H1 (cell line): Measurements from ENCODE around the gene NOB1. TPM values are rescaled to one million over a fixed set of nuclear protein-coding genes. Genes with fewer than 3 reads are reported as not detected.

Source experiments
- CTCF ChIA-PET: fragments of 300-600 bp; sonication (Branson Sonifier 250); formaldehyde crosslinking; loops from one replicate; lab custom pipeline; 2021; ENCODE audit not compliant: partially characterized antibody; lab: Charles Lee
- POLR2A ChIA-PET: fragments of 300-600 bp; sonication (Branson Sonifier 250); formaldehyde crosslinking; loops from one replicate; lab custom pipeline; 2021; ENCODE audit warnings: inconsistent platforms; ENCODE audit not compliant: partially characterized antibody; lab: Charles Lee
- DNase-seq, 2 experiments: peaks; one replicate each; pipeline versions ENCODE4 v3.0.0 to v3.0.0-alpha.2; 2010 to 2022; ENCODE audit warnings: low spot score in 2 of 2, low read depth in 1 of 2, mixed read lengths in 1 of 2
- FAIRE-seq: peaks from 2 replicates; lab custom pipeline; 2011; peaks lifted over from hg19 to GRCh38; lab: Jason Lieb, UNC
- H2AFZ ChIP-seq: 2 replicates; pipeline ENCODE4 v1.8.1; 2012; ENCODE audit warnings: low read length, inconsistent platforms
- H2AK5ac ChIP-seq: 2 replicates; pipeline ENCODE4 v1.6.1; 2013; ENCODE audit warnings: low read depth, low read length
- H2BK120ac ChIP-seq: replicated peaks from 2 replicates; pipeline ENCODE3; 2013; ENCODE audit warnings: low read depth, low read length, inconsistent platforms
- H2BK12ac ChIP-seq: 2 replicates; pipeline ENCODE4 v1.6.1; 2013; ENCODE audit warnings: low read depth, low read length
- H2BK15ac ChIP-seq: 2 replicates; pipeline ENCODE4 v1.6.1; 2013; ENCODE audit warnings: low read length
- H2BK20ac ChIP-seq: 2 replicates; pipeline ENCODE4 v1.6.1; 2013; ENCODE audit warnings: low read length
- H2BK5ac ChIP-seq: 2 replicates; pipeline ENCODE4 v1.6.1; 2013; ENCODE audit warnings: low read depth, low read length
- H3K14ac ChIP-seq: 2 replicates; pipeline ENCODE4 v1.6.1; 2013; ENCODE audit warnings: inconsistent platforms; ENCODE audit not compliant: insufficient read length
- H3K18ac ChIP-seq: 2 replicates; pipeline ENCODE4 v1.6.1; 2013; ENCODE audit warnings: low read length; ENCODE audit errors: extremely low read depth
- H3K23ac ChIP-seq: 2 replicates; pipeline ENCODE4 v1.6.1; 2013; ENCODE audit warnings: inconsistent platforms; ENCODE audit not compliant: insufficient read length
- H3K23me2 ChIP-seq: 2 replicates; pipeline ENCODE4 v1.6.1; 2013; ENCODE audit warnings: low read depth, low read length
- H3K27ac ChIP-seq: 2 replicates; pipeline ENCODE4 v1.6.1; 2011; ENCODE audit warnings: low read depth, low read length, inconsistent platforms
- H3K27me3 ChIP-seq, 4 experiments: replicated peaks in 1 of 4; 1 replicate in 1 of 4; 2 replicates in 3 of 4; pipeline versions ENCODE4 v1.6.1 to v1.8.1; 2011 to 2013; ENCODE audit warnings: low read length in 3 of 4, mild to moderate bottlenecking in 3 of 4, inconsistent platforms in 2 of 4, mixed read lengths in 2 of 4, moderate library complexity in 1 of 4; ENCODE audit not compliant: control insufficient read depth in 3 of 4, insufficient read depth in 3 of 4; ENCODE audit errors: extremely low read depth in 1 of 4
- H3K36me3 ChIP-seq, 4 experiments: 2 replicates each; pipeline versions ENCODE4 v1.6.1 to v1.8.1; 2011 to 2013; ENCODE audit warnings: mild to moderate bottlenecking in 4 of 4, low read length in 3 of 4, moderate library complexity in 2 of 4, control low read depth in 1 of 4, inconsistent platforms in 1 of 4; ENCODE audit not compliant: insufficient read depth in 4 of 4, control insufficient read depth in 2 of 4
- H3K4ac ChIP-seq: replicated peaks from 2 replicates; pipeline ENCODE3; 2013; ENCODE audit warnings: low read length, low read depth, mixed read lengths, inconsistent platforms; ENCODE audit not compliant: insufficient read length
- H3K4me1 ChIP-seq, 4 experiments: replicated peaks in 1 of 4; 1 replicate in 1 of 4; 2 replicates in 3 of 4; pipeline versions ENCODE4 v1.6.1 to v1.8.1; 2011 to 2013; ENCODE audit warnings: low read length in 3 of 4, inconsistent platforms in 2 of 4, mixed read lengths in 1 of 4; ENCODE audit not compliant: insufficient read depth in 4 of 4, control insufficient read depth in 3 of 4
- H3K4me2 ChIP-seq, 2 experiments: 2 replicates each; pipeline versions ENCODE4 v1.6.1 to v1.8.1; 2011 to 2013; ENCODE audit warnings: low read depth in 2 of 2, low read length in 2 of 2, control low read depth in 1 of 2, inconsistent platforms in 1 of 2, mild to moderate bottlenecking in 1 of 2; ENCODE audit not compliant: insufficient read depth in 1 of 2
- H3K4me3 ChIP-seq, 4 experiments: fragments of 200-600, 300-600 bp in 1 of 4; sonication (generic), shearing (Covaris generic), sonication (Bioruptor Twin) in 1 of 4; 2 replicates each; pipeline versions ENCODE4 v1.5.1 to v1.8.1; 2011 to 2016; ENCODE audit warnings: low read length in 4 of 4, low read depth in 3 of 4, control low read depth in 2 of 4, inconsistent platforms in 2 of 4, mild to moderate bottlenecking in 2 of 4, mixed read lengths in 1 of 4, moderate library complexity in 1 of 4; ENCODE audit not compliant: insufficient read depth in 2 of 4; ENCODE audit errors: extremely low read depth in 1 of 4
- H3K56ac ChIP-seq: replicated peaks from 2 replicates; pipeline ENCODE3; 2013; ENCODE audit warnings: low read depth, mild to moderate bottlenecking, mixed read lengths, low read length, inconsistent platforms; ENCODE audit not compliant: insufficient read length
- H3K79me1 ChIP-seq: 2 replicates; pipeline ENCODE4 v1.6.1; 2013; ENCODE audit warnings: low read depth, low read length, control low read depth
- H3K79me2 ChIP-seq, 2 experiments: 2 replicates each; pipeline versions ENCODE4 v1.6.1 to v1.8.1; 2012 to 2013; ENCODE audit warnings: low read length in 2 of 2, mild to moderate bottlenecking in 2 of 2, inconsistent platforms in 1 of 2; ENCODE audit not compliant: insufficient read depth in 2 of 2, control insufficient read depth in 1 of 2
- H3K9ac ChIP-seq, 4 experiments: replicated peaks in 1 of 4; 1 replicate in 1 of 4; 2 replicates in 3 of 4; pipeline versions ENCODE4 v1.6.1 to v1.8.1; 2011 to 2013; ENCODE audit warnings: low read depth in 3 of 4, low read length in 3 of 4, control low read depth in 2 of 4, mild to moderate bottlenecking in 2 of 4, moderate library complexity in 2 of 4, inconsistent platforms in 1 of 4; ENCODE audit errors: extremely low read depth in 1 of 4
- H3K9me3 ChIP-seq, 2 experiments: 2 replicates each; pipeline versions ENCODE4 v1.6.1 to v1.8.1; 2012 to 2013; ENCODE audit warnings: mild to moderate bottlenecking in 2 of 2, moderate library complexity in 2 of 2, control low read depth in 1 of 2, inconsistent platforms in 1 of 2, low read depth in 1 of 2, low read length in 1 of 2, mixed read lengths in 1 of 2; ENCODE audit not compliant: insufficient read depth in 2 of 2
- H4K20me1 ChIP-seq, 2 experiments: replicated peaks in 1 of 2; 2 replicates each; pipeline versions ENCODE3 to v1.8.1; 2011 to 2013; ENCODE audit warnings: inconsistent platforms in 2 of 2, low read length in 2 of 2, mild to moderate bottlenecking in 1 of 2; ENCODE audit not compliant: insufficient read depth in 2 of 2, control insufficient read depth in 1 of 2
- H4K5ac ChIP-seq: 2 replicates; pipeline ENCODE4 v1.6.1; 2013; ENCODE audit warnings: low read length, low read depth, mixed read lengths, inconsistent platforms; ENCODE audit not compliant: insufficient read length
- H4K8ac ChIP-seq: 2 replicates; pipeline ENCODE4 v1.8.0; 2013; ENCODE audit warnings: mild to moderate bottlenecking, moderate library complexity, low read length, inconsistent platforms; ENCODE audit not compliant: insufficient read depth; ENCODE audit errors: extremely low read depth
- H4K91ac ChIP-seq: replicated peaks from 2 replicates; pipeline ENCODE3; 2013; ENCODE audit warnings: low read length, mixed read lengths, inconsistent platforms; ENCODE audit not compliant: insufficient read length
- BACH1 ChIP-seq: IDR thresholded peaks from 2 replicates; pipeline ENCODE4 v1.6.1; 2012; ENCODE audit warnings: low read length, improper control_type of control experiment
- EP300 ChIP-seq, 2 experiments: IDR thresholded peaks; 1 replicate in 1 of 2; 2 replicates in 1 of 2; pipeline ENCODE4 v1.6.1; 2011 to 2012; ENCODE audit warnings: low read depth in 2 of 2, low read length in 2 of 2, mild to moderate bottlenecking in 2 of 2, borderline replicate concordance in 1 of 2, inconsistent platforms in 1 of 2, moderate library complexity in 1 of 2
- GTF2F1 ChIP-seq: IDR thresholded peaks from 2 replicates; pipeline ENCODE4 v1.6.1; 2012; ENCODE audit warnings: low read depth, low read length, improper control_type of control experiment, borderline replicate concordance
- SAP30 ChIP-seq: fragments of 300-600 bp; sonication (generic); IDR thresholded peaks from 2 replicates; pipeline ENCODE4 v1.7.1; 2012; ENCODE audit warnings: low read length, moderate library complexity, mild to moderate bottlenecking, inconsistent platforms; ENCODE audit not compliant: insufficient read depth, insufficient replicate concordance
- USF2 ChIP-seq: IDR thresholded peaks from 2 replicates; pipeline ENCODE4 v1.6.1; 2011; ENCODE audit warnings: low read length, improper control_type of control experiment
- WGBS, 2 experiments: shearing (Covaris generic) in 1 of 2; methylation state at CpG; one replicate each; pipeline versions ENCODE4 v1.1.6 to v1.1.7; 2013 to 2015; ENCODE audit warnings: low lambda C conversion rate in 2 of 2, mixed read lengths in 2 of 2, inconsistent platforms in 1 of 2, low coverage in 1 of 2, missing lambda C conversion rate in 1 of 2; ENCODE audit not compliant: insufficient replicate concordance in 2 of 2, insufficient coverage in 1 of 2, insufficient read length in 1 of 2; ENCODE audit errors: extremely low coverage in 1 of 2, missing lambda C conversion rate in 1 of 2; 5-methylcytosine and 5-hydroxymethylcytosine counted together
- polyA plus RNA-seq, 7 experiments: library from polyadenylated mRNA; depleted of rRNA in 3 of 7; stranded (reverse) in 5 of 7; unstranded in 2 of 7; fragments of >200 nt in 5 of 7; fragments of 200-250 nt in 2 of 7; gene quantifications; 1 replicate in 5 of 7; 2 replicates in 1 of 7; 4 replicates in 1 of 7; pipeline versions ENCODE4 v1.2.1 to v1.2.3, GENCODE V29; 2011 to 2013; ENCODE audit warnings: missing spikeins in 2 of 7, mixed read lengths in 2 of 7
- total RNA-seq: library from RNA; stranded (reverse); fragmentation: NEBNext Ultra II Directional; extraction: Animal tissue kit (Norgen Biotek cat#: 25700); gene quantifications from 2 replicates; pipeline ENCODE4 v1.2.1, GENCODE V29; 2021

Gene NOB1
- total and polyA plus RNA-seq, 2 of the 8 experiments (the other 6 are each of a cell fraction or from before 2014, with no cell fraction given): 88.2 to 108 TPM

- 83% methylated on average over 10 of the region's 10 CpGs; no CpG with 5 or more reads in 1 of the 2 experiments for WGBS, 2 experiments
- DNase-seq (peak in 1 of 2 experiments; percentile 29), FAIRE-seq (no peak)
- Histone ChIP-seq H3K4me1 (0 out of 7 replicates have a peak, but pooled peaks cover 0 to 2% (median 0%) of the 10 kb centered on the region in 4 experiments), H2BK20ac (no peak overlapping the region), H2BK12ac (no peak overlapping the region), H3K18ac (no peak overlapping the region), H4K5ac (no peak overlapping the region), H2BK120ac (no peak overlapping the region), H3K14ac (no peak overlapping the region), H3K36me3 (peaks cover 0 to 6% (median 4%) of the 10 kb centered on the region in 4 experiments; a peak in 2 of 8 replicates), H4K91ac (no peak overlapping the region), H2BK15ac (no peak overlapping the region), H3K9ac (no peak overlapping the region; a peak in 1 of 7 replicates), H3K23me2 (no peaks in the 10 kb centered on the region), H3K23ac (no peak overlapping the region), H2AK5ac (no peak overlapping the region), H3K79me1 (no peaks in the 10 kb centered on the region), H2AFZ (no peak overlapping the region), H3K9me3 (no peaks in the 10 kb centered on the region), H4K20me1 (no peaks in the 10 kb centered on the region), H3K4ac (no peak overlapping the region), H3K4me3 (no peak overlapping the region), H3K4me2 (no peak overlapping the region), H3K79me2 (no peaks in the 10 kb centered on the region), H4K8ac (no peak overlapping the region), H3K56ac (no peak overlapping the region), H3K27me3 (no peaks in the 10 kb centered on the region), H2BK5ac (no peak overlapping the region), H3K27ac (no peak overlapping the region)
- ChIA-PET CTCF (interaction anchor here (0.6 to 13.1 kb wide), 5 partner anchors 9 to 320 kb away, joined by 3 to 88 read pairs (median 3); partner anchors contain the start of gene NOB1), POLR2A (no interaction called here)
- TF ChIP-seq USF2 (no peak), GTF2F1 (no peak), EP300 (IDR thresholded peaks at IDR 0.05; ENCODE audit: borderline replicate concordance in 1 of 2, low read depth in 2 of 2, low read length in 2 of 2) (no peak), SAP30 (no peak), BACH1 (no peak)
These were observed 36.5 kb downstream of the NOB1 start for GRCh38 chr16:69718111-69718764.
